HCT116 (cell line): Measurements from ENCODE around the gene AVEN.

Source experiments
- CBX3 ChIP-seq: IDR thresholded peaks from 2 replicates; pipeline ENCODE4 v1.6.1; 2012; ENCODE audit warnings: low read depth
- CEBPB ChIP-seq: IDR thresholded peaks from 2 replicates; pipeline ENCODE4 v1.6.1; 2012; ENCODE audit warnings: low read depth
- EZH2 ChIP-seq: fragments of 200-600 bp; sonication (generic); IDR thresholded peaks from 2 replicates; pipeline ENCODE4 v1.6.1; 2017; ENCODE audit warnings: antibody characterized with exemption, mixed run types
- EZH2phosphoT487 ChIP-seq: fragments of 200-600 bp; IDR thresholded peaks from 2 replicates; pipeline ENCODE4 v1.6.1; 2018; ENCODE audit warnings: antibody characterized with exemption, borderline replicate concordance
- MAX ChIP-seq: IDR thresholded peaks from 2 replicates; pipeline ENCODE4 v1.6.1; 2012
- POLR2A ChIP-seq: IDR thresholded peaks from 2 replicates; pipeline ENCODE4 v1.7.0; 2011; ENCODE audit warnings: borderline replicate concordance; ENCODE audit not compliant: insufficient read depth, insufficient read length; ENCODE audit errors: extremely low read depth
- POLR2AphosphoS5 ChIP-seq: IDR thresholded peaks from 2 replicates; pipeline ENCODE4 v1.6.1; 2011; ENCODE audit warnings: mild to moderate bottlenecking, low read depth, low read length, moderate library complexity
- RAD21 ChIP-seq: IDR thresholded peaks from 2 replicates; pipeline ENCODE4 v1.6.1; 2012; ENCODE audit warnings: low read depth, mild to moderate bottlenecking
- TCF7L2 ChIP-seq: IDR thresholded peaks from 2 replicates; pipeline ENCODE4 v1.7.0; 2011; ENCODE audit warnings: borderline replicate concordance, inconsistent platforms; ENCODE audit not compliant: insufficient read depth, insufficient read length; ENCODE audit errors: extremely low read depth
- YY1 ChIP-seq: IDR thresholded peaks from 2 replicates; pipeline ENCODE4 v1.6.1; 2011; ENCODE audit warnings: low read length, low read depth, moderate library complexity, mild to moderate bottlenecking; ENCODE audit not compliant: insufficient replicate concordance; ENCODE audit errors: extremely low read depth
- ZFX ChIP-seq: fragments of 450-650 bp; IDR thresholded peaks from 2 replicates; pipeline ENCODE4 v1.6.1; 2017
- TF ChIP-seq, protein P1 (sequence below), 3 experiments: fragments of 200-600 bp in 1 of 3; sonication (generic) in 1 of 3; IDR thresholded peaks in 2 of 3; conservative IDR thresholded peaks in 1 of 3; 2 replicates each; pipeline ENCODE4 v1.5.1; 2012 to 2017; ENCODE audit warnings: low read depth in 2 of 3, low read length in 2 of 3, antibody characterized with exemption in 1 of 3, borderline replicate concordance in 1 of 3, control low read depth in 1 of 3, mild to moderate bottlenecking in 1 of 3, mixed read lengths in 1 of 3, mixed run types in 1 of 3, moderate library complexity in 1 of 3; ENCODE audit not compliant: insufficient read depth in 1 of 3
- TF ChIP-seq, protein P2 (sequence below): IDR thresholded peaks from 2 replicates; pipeline ENCODE4 v1.6.1; 2011; ENCODE audit warnings: mild to moderate bottlenecking, low read length, moderate library complexity; ENCODE audit not compliant: insufficient replicate concordance; ENCODE audit errors: extremely low read depth
- TF ChIP-seq, protein P3 (sequence below): IDR thresholded peaks from 2 replicates; pipeline ENCODE4 v1.6.1; 2012; ENCODE audit warnings: low read depth

- TF ChIP-seq, protein P1, sequence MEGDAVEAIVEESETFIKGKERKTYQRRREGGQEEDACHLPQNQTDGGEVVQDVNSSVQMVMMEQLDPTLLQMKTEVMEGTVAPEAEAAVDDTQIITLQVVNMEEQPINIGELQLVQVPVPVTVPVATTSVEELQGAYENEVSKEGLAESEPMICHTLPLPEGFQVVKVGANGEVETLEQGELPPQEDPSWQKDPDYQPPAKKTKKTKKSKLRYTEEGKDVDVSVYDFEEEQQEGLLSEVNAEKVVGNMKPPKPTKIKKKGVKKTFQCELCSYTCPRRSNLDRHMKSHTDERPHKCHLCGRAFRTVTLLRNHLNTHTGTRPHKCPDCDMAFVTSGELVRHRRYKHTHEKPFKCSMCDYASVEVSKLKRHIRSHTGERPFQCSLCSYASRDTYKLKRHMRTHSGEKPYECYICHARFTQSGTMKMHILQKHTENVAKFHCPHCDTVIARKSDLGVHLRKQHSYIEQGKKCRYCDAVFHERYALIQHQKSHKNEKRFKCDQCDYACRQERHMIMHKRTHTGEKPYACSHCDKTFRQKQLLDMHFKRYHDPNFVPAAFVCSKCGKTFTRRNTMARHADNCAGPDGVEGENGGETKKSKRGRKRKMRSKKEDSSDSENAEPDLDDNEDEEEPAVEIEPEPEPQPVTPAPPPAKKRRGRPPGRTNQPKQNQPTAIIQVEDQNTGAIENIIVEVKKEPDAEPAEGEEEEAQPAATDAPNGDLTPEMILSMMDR (IDR thresholded peaks at IDR 0.05 in 2 of 3, conservative IDR thresholded peaks at IDR 0.05 in 1 of 3; ENCODE audit: borderline replicate concordance in 1 of 3, insufficient read depth in 1 of 3, low read depth in 2 of 3, low read length in 2 of 3): peak; percentile 14 to 69 (median 59); a peak in 4 of 6 replicates
- TF ChIP-seq EZH2: no peak
- TF ChIP-seq TCF7L2: no peak
- TF ChIP-seq CEBPB: no peak
- no peak for TF ChIP-seq POLR2A
- TF ChIP-seq POLR2AphosphoS5: no peak
- TF ChIP-seq RAD21: peak; percentile 52
- TF ChIP-seq, protein P2, sequence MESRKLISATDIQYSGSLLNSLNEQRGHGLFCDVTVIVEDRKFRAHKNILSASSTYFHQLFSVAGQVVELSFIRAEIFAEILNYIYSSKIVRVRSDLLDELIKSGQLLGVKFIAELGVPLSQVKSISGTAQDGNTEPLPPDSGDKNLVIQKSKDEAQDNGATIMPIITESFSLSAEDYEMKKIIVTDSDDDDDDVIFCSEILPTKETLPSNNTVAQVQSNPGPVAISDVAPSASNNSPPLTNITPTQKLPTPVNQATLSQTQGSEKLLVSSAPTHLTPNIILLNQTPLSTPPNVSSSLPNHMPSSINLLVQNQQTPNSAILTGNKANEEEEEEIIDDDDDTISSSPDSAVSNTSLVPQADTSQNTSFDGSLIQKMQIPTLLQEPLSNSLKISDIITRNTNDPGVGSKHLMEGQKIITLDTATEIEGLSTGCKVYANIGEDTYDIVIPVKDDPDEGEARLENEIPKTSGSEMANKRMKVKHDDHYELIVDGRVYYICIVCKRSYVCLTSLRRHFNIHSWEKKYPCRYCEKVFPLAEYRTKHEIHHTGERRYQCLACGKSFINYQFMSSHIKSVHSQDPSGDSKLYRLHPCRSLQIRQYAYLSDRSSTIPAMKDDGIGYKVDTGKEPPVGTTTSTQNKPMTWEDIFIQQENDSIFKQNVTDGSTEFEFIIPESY: no peak
- no peak for TF ChIP-seq CBX3
- TF ChIP-seq, protein P3, sequence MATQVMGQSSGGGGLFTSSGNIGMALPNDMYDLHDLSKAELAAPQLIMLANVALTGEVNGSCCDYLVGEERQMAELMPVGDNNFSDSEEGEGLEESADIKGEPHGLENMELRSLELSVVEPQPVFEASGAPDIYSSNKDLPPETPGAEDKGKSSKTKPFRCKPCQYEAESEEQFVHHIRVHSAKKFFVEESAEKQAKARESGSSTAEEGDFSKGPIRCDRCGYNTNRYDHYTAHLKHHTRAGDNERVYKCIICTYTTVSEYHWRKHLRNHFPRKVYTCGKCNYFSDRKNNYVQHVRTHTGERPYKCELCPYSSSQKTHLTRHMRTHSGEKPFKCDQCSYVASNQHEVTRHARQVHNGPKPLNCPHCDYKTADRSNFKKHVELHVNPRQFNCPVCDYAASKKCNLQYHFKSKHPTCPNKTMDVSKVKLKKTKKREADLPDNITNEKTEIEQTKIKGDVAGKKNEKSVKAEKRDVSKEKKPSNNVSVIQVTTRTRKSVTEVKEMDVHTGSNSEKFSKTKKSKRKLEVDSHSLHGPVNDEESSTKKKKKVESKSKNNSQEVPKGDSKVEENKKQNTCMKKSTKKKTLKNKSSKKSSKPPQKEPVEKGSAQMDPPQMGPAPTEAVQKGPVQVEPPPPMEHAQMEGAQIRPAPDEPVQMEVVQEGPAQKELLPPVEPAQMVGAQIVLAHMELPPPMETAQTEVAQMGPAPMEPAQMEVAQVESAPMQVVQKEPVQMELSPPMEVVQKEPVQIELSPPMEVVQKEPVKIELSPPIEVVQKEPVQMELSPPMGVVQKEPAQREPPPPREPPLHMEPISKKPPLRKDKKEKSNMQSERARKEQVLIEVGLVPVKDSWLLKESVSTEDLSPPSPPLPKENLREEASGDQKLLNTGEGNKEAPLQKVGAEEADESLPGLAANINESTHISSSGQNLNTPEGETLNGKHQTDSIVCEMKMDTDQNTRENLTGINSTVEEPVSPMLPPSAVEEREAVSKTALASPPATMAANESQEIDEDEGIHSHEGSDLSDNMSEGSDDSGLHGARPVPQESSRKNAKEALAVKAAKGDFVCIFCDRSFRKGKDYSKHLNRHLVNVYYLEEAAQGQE: no peak
- TF ChIP-seq MAX: no peak
- TF ChIP-seq EZH2phosphoT487: no peak
- TF ChIP-seq ZFX: no peak
- TF ChIP-seq YY1: no peak
Observed at GRCh38 chr15:33994005-33994615, 44.9 kb downstream of the AVEN start.
